Measurements from ENCODE around the gene NRP1.
"Not testable (repeated sequence)": the region's sequence is repeated elsewhere in the genome, so short reads cannot be mapped to it uniquely, and the experiment has no call there.

The NRP1 gene

DNA sequence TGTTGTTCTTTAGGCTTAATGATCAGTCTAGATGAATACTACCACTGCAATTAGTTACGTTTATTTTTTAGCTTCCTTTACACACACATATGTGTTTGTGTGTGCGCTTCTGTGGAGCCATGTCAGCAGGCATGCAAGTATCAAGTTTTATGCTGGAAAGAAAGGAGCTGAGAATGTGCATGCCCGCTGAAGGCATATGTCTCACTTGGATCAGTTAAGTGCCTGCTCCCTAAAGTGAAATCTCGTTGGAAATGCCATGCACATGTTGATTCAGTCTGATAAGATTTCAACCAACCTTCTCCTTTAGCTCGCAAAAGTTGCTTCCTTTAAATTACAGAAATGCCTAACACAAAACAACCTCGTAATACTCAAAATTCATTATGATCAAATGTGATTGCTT, 10.7 kb downstream of the NRP1 start:
- DNase-seq = no peak

DNA sequence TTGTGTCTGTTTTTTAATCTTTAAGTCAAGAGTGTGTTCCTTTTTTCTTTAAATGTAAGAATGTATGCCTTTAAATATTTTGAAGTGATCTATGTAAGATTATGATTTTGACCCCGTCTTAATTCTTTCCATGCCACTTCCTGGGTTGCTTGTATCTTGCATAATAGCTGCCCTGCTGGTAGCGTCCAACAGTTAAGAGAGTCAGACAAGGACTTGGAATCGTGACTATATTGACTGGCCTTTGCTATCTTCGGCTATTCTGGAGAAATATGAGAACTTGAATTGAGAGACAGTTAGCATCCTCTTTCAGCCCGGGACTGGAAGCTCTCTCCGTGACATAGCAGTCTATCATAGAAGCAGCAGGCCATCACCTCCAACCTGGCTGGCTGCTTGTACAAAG, 13.0 kb downstream of the NRP1 start:
- no peak for DNase-seq

DNA sequence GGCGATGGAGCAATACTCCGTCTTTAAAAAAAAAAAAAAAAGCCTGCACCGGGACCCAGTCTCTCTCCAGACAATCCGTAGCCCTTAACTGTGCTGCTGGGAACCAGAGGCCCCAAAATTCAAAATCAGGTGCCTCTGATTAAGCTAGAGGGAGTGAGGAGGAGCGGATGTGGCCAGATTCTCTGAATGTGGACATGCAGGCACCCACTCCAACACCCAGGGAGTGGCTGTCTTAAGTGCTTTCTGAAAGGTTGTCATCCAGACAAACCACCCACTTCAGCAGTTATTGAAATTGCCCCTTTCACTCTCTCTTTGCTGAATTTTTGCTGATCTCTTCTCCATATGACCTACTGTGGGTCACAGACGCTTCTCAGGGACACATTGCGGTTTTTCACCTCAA, 14.2 kb downstream of the NRP1 start:
- no peak for DNase-seq

DNA sequence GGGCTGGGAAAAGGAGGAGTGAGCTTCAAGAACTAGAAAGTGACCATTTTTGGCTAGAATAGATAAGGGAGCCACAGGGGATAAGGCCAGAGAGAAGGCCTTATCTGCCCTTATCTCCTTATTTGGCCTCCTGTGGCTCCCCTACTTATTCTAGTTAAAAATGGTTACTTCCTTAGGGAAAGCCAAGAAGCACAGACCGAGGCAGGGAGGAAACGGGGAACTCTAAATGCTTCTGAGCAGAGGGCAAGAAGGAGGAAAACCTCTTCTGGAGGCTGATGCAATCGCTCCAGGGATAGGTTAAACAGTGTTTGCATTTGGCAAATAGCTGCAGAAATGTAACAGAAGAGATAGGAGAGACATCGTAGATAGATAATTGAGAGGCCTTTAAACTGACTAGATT, 18.6 kb downstream of the NRP1 start:
- no peak for DNase-seq

DNA sequence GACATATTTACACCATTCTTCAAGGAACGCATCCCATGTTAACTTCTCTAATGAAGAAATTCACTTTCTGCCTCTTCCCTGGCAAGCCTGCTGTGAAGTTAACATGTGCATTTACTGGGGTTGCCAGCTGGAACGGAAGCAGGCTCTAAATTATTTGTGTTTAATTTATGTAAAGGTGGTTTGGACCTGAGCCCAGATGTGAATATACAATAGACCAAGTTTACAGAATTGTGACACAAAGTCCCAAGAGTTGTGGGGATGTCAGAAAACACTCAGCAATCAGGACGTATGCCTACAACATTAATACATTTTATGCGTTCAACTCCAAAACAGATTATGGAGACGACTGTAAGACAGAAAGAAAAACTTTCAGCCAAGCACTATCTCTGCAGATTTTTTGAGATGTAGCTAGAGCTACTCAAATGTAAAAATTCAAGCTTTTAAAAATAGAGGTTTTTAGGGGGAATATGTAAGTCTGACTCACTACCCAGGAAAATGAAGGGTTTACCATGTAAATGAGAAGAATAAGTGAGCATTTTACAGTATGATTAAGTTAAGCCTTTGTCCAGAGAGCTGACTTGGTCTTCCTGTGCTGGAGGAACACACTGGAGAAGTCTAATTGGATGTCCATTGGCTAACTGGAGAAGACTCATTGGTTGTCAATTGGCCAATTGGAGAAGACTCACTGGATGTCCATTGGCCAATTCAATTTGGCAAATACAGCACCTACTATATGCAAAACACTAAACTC, 19.5 kb downstream of the NRP1 start:
- no peak for DNase-seq

DNA sequence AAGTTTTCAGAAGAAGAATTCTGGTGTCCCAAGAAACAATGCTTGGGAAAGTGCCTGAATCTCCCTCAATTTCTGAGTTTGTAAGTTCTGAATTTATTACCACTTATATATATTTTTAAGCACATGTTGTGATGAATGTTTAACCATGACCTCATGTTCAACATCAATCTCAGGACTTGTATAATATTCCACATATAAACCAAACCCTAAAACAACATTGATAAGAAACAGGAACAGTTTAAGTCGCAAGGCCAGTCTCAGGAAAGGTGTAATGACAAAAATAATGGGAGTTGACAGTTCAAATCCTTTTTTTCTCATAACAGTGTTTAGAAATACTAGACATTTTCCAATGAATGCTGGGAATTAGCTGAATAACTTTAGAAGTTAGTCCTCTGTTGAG, 22.8 kb downstream of the NRP1 start:
- no peak for DNase-seq

DNA sequence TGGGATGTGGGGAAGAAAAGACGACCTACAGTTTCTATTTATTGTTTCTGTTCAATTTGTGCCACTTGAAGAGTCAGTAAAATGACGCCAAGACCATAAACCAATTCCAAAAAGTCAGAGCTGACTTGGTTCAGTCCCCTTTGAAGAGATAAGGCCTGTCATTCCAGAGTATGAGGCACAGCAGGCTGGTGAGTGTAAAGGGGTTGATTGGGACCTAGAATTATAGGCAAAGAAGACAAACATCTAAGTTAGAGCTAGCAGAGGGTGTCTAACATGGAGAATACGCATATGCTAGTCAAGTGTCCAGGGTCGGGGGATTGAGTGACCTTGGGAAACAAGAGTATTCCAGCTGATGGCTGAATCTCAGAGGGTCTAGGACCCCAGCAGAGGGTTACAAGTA, 23.6 kb downstream of the NRP1 start:
- DNase-seq = no peak

DNA sequence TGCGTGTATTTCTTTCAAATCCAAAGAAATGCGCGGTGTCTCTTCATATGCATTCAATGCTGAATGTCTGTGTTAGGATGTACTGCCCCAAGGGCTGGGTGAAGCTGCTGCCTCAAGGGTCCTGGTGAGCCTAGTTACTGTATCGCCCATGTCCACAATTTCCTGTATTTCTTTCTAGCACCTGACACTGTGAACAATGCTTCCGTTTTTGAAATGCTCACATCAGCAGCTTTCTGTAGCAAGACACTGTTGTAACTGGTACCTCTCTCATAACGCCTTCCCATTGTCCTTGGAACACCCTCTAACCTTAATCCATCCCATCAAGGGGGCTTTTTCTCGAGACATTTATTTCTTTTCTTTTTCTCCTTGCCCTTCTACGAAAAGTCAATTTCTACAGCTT, 25.1 kb downstream of the NRP1 start:
- no peak for DNase-seq

DNA sequence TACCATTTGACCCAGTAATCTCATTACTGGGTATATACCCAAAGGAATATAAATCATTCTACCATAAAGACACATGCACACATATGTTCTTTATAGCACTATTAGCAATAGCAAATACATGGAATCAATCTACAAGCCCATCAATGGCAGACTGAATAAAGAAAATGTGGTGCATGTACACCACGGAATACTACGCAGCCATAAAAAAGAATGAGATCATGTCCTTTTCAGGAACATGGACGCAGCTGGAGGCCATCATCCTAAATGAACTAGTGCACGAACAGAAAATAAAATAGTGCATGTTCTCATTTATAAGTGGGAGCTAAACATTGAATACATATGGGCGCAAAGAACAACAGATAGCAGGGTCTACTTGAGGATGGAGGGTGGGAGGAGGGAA, 26.6 kb downstream of the NRP1 start:
- no peak for DNase-seq

DNA sequence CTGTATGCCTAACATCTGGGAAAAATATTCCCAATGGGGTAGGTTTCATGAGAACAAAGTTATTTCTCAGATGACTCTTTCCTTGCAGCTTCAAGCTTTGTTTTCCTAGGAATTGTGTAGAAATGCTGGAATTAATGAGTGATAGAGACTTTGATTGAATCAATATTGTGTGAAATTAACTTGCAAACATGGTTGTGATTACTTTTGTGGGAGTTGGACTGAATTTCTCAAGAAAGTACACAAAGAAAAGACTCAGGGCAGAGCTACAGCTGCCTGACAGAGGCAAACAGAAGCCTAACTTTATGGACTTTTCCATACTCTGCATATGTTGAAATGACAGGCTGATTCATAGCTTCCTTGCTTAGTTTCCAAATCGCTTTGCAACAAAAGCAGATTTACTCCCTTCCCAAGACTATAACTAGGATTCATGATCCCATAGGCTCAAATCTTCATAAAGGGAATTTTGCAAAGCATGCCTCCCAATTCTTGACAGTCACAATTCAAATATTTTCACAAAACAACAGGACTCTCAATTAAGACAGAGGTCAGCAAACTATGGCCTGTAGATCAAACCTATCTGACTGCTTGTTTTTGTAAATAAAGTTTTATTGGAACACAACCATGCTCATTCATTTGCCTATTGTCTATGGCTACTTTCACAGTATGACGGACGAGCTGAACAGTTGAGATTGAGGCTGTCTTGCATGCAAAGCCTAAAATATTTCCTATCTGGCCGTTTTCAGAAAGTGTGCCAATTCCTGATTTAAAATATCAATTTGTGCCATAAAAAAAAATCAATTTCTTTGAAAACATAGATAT, 27.6 kb downstream of the NRP1 start:
- no peak for DNase-seq

DNA sequence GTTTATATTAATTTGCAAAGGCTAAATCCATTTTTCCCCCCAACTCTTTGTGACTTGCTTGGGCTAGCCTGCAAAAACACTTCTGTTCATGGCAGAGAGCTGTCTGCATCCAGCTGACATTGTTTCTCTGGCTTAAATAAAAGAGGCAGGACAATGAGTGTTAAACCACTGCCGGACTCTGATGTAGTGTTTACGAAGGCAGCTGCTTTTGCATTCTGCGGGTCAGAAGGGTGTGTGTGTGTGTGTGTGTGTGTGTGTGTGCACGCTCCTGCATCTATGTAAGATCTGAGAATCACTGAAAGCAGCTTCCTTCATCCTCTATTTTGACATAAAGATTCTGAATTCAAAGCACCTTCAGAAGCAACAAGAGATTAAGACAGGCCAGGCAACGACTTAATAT, 28.3 kb downstream of the NRP1 start:
- no peak for DNase-seq

DNA sequence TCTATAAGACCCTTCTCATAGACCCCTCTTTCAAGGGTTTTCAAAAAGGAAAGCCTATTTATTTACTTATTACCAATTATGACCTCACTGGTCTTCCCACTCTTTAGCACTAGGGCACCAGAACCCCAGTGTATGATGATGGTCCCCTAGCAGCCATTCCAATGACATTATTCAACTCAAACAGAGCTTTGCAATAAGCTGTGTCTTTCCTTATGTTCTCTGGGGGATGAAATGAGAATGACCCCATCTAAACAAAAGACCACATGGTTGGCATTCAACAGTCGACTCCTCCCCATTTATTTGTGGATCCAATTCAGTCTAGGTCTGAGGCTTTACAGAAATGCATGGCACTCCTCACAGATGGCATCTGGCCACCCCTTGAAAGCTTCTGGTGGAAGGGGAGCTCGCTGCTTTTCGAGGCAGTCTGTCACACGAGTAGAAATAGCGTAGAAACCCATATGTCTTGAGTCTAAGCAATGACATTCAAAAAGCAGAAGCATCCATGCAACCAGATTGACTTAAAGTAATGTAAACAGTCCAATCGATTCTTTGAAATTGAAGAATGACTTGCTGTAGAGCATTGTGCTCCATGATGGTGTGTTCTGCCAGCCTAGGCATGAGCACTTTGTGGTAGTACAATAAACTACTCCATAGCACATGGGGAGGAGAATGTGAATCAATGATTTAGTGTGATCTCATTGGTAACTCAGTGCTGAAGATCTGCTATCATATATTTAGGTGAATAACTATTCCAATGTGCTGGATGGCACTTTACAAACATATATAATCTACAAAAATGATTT, 29.8 kb downstream of the NRP1 start:
- no peak for DNase-seq

DNA sequence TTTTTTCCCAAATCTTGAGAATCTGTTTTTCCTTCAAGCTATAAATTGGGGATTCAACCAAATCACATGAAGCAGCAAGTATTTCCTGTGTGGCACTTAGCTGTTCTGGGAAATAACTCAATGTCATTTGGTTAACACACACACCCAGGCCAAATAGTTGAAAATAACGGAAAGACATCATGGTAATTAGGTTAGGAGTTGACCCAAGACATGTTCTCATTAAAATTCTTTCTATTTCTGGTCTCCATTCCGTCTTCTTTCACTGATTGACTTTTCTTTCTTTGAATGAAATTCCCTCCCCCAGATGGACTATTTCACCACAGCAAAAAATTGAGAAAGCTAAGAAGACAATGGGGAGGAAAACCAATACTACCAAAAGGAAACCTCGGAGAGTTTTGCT, 30.5 kb downstream of the NRP1 start:
- DNase-seq = no peak

DNA sequence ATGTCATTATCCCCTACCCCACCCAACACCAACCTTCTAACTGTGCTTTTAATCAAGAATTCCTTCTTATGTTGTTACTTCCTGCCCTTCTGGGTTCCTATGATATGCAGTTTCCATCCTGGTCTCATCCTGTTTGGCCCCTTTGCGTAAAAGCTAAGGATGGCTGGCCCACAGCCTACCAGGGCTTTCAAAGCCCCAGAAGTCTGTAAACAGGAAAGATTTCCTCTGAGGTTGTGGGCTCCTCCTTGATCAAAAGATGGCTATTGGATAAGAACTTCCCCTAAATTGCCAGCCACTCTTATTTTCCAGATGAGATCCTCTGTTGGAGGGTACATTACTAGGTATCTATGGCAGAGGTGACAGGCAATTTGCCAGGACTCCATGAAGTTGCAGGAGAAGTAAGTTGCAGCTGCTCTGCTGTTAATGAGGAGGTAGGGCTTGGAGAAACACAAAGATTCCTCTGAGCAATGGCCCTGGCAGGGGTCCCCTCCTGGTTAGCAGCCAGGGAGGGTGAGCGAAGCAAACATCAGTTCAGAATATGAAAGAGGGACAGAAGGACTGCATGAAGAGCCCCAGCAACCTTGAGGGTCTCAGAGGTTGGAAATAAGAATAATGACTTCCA, 32.1 kb downstream of the NRP1 start:
- DNase-seq = no peak

DNA sequence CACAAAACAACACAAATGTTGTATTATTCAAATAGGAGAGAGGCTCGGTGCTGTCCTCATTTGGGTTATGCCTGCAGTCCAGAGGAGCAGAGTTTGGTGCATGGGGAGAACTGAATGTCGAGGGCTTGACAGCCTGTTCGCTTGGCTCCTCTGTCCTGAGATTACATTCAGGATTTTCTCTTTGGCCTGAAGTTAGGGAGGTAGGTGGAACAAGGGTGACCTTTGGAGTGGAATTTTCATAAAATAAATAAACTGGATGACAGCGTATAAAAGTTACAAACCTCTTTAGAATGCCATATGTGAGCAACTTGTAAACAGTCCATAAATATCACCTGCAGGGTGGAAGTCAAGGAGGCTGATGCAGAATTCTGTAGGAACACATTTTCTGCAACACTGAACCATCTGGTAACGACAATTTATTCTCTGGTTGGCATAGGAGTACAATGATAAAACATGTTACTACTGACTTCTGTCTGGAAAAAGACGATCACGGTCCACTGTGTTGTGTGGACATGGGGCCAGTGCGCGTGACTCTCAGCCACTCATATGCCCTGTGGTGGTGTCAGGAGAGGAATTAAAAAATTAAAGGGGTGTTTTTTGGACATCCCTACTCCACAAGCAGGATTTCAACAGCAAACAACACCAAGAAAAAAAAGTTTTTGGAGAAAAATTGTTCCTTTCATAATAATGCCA, 33.2 kb downstream of the NRP1 start:
- no peak for DNase-seq

DNA sequence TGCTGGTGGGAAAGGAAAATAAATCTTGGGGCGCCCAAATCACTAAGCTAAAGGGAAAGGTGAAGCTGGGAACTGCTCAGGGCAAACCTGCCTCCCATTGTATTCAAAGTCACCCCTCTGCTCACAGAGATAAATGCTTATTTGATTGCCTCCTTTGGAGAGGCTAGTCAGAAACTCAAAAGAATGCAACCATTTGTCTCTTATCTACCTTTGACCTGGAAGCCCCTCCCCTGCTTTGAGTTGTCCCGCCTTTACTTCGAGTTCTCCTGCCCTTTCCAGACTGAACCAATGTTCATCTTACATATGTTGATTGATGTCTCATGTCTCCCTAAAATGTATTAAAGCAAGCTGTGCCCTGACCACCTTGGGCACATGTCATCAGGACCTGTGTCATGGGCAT, 33.9 kb downstream of the NRP1 start:
- DNase-seq = not testable (repeated sequence)

DNA sequence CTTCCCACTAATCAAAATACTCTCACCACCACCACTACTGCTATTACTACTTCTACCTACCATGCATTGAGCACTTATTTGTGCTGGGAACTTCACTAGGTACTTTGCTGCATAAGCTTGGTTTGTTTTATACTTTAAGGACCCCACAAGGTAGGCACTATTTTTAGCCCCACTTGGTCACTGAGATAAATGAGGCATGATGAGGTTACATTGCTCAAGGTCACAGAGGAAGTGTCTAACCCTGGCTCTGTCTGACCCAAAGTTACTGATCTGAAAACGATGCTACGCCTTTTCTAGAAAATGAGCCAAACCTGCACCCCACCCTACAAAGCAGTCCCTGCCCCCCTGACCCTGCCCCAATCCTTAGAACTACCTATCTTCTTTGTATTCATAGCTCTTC, 35.6 kb downstream of the NRP1 start:
- DNase-seq = no peak

DNA sequence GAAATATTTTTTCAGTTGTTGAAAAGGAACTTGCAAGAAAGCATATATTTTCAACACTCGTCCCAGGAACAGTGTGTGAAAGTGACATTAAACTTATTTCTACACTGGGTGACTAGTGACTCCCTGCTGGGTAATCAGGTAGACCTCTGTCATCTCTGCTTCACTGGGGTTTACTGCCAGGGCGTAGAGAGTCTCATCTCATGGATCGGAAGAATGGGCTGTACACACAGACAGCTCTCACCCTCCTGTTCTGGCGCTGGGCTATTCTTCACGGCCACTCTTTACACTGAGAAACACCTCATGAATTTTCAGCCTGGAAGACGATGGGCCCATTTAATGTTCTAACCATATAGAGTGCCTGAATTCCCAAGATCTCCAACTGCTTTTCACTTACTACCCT, 36.4 kb downstream of the NRP1 start:
- no peak for DNase-seq

DNA sequence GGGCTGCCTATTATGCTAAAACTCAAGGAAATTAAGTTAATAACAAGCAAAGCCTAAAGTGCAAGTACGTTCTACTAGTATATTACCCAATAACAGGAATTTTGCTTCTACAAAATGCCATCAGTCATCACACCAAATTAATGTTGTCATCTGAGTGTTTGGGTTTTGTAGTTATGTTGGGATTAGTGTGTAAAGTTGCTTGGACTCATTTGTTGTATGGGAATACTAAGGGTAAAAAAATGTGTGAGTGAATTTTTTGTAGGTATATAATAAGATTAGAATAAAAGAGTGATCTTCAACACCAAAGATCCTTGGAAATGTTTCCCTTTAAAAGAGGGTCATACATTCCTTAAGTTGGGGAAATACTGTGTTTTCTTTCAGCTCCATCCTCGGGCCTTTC, 38.6 kb downstream of the NRP1 start:
- DNase-seq = no peak

DNA sequence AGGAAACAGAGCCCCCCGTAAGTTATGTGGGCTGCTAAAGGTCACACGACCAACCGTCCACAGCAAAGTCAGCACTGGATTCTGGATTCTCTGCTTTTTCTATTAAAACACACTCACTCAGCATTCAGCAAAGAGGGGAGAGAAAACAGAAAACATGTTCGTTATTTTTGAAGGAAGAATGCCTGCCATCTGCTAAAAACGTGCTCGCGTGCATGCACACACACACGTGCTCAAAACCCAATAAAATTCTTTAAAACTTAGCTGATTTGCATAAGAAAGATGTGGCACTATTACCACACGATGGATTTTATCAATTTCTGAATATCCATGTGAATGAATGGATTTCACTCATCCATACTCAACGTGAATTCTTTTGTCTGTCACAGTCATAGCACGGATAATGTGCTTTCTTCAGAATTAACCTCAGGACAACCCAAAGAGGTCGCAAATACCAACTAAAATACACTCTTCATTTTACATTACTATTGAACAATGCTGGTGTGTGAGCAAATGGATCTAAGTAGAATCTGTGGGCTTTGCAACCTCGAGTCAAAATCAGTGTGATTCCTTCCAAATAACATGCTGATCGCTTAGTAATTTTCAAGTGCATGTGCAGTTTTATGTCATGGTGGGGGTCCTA, 40.8 kb downstream of the NRP1 start:
- no peak for DNase-seq

DNA sequence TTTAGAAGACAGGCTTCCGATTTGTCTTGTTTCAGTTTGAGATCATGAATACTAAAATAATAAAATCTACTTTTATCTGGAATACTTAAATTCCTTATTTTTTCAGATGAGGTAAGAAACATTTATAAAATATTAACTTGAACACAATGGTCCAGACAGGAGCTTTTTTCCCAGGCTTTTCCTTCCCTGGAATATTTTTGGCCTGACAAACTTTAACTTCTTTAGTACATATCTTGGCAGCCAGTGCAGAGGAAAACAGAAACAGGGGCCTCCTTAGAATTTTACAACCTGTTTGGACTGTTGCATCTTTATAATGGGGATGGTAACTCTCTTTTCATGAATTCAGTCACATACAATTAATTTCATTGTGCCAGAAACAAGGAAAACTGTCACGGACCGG, 41.4 kb downstream of the NRP1 start:
- DNase-seq = no peak
